GM12878 (cell line): ENCODE measurements around the gene AEBP1. TPM values are rescaled to one million over a fixed set of nuclear protein-coding genes. Genes with fewer than 3 reads are reported as not detected.

Experiments used
- ATAC-seq: fragments of 200-7000 bp; cut with Tn5 transposase; 3 replicates; pipeline ENCODE4 v1.9.1; 2020; ENCODE audit warnings: mild to moderate bottlenecking, moderate library complexity
- BruUV-seq: library from RNA; stranded (reverse); fragments of 400-500 nt; replicated peaks from 2 replicates; lab custom pipeline; 2021; lab: Mats Ljungman, UMichigan
- CTCF ChIA-PET: fragments of 300-600 bp; sonication (Branson Sonifier 250); formaldehyde crosslinking; extraction: SDS; loops from one replicate; lab custom pipeline; 2021; ENCODE audit warnings: inconsistent platforms; lab: Yijun Ruan, JAX
- POLR2A ChIA-PET: fragments of 350-600 bp; formaldehyde crosslinking; extraction: SDS; loops from one replicate; lab custom pipeline; 2021; ENCODE audit warnings: inconsistent platforms; lab: Charles Lee
- RAD21 ChIA-PET: fragments of 300-600 bp; sonication (Branson Sonifier 250); formaldehyde crosslinking; loops from one replicate; lab custom pipeline; 2023; ENCODE audit warnings: antibody characterized with exemption; ENCODE audit not compliant: unreplicated experiment; lab: Charles Lee
- SMC1A ChIA-PET: fragments of 300-600 bp; sonication (Branson Sonifier 250); formaldehyde crosslinking; loops from one replicate; lab custom pipeline; 2023; ENCODE audit not compliant: unreplicated experiment, uncharacterized antibody; lab: Charles Lee
- DNase-seq: peaks from one replicate; pipeline ENCODE4 v3.0.0-alpha.2; 2011; ENCODE audit warnings: low read depth, low spot score
- FAIRE-seq: peaks from 3 replicates; lab custom pipeline; 2011; peaks lifted over from hg19 to GRCh38; lab: Jason Lieb, UNC
- H2AFZ ChIP-seq: 2 replicates; pipeline ENCODE4 v1.6.0; 2011; ENCODE audit warnings: low read depth, low read length, control low read depth; ENCODE audit not compliant: control insufficient read depth
- H3K27ac ChIP-seq: 2 replicates; pipeline ENCODE4 v1.5.1; 2011; ENCODE audit warnings: control low read depth; ENCODE audit not compliant: control insufficient read depth, insufficient read depth
- H3K27me3 ChIP-seq, 2 experiments: replicated peaks in 1 of 2; 2 replicates each; pipeline versions ENCODE4 v1.6.0 to v1.6.1; 2011; ENCODE audit warnings: low read length in 1 of 2; ENCODE audit not compliant: control insufficient read depth in 2 of 2, insufficient read depth in 2 of 2
- H3K36me3 ChIP-seq, 2 experiments: 2 replicates each; pipeline ENCODE4 v1.5.1; 2011; ENCODE audit warnings: low read length in 1 of 2; ENCODE audit not compliant: control insufficient read depth in 2 of 2, insufficient read depth in 2 of 2
- H3K4me1 ChIP-seq: 2 replicates; pipeline ENCODE4 v1.6.1; 2011; ENCODE audit warnings: mild to moderate bottlenecking, low read length, moderate library complexity, mixed read lengths; ENCODE audit not compliant: control insufficient read depth, insufficient read depth
- H3K4me2 ChIP-seq: 2 replicates; pipeline ENCODE4 v1.6.0; 2011; ENCODE audit warnings: control low read depth; ENCODE audit not compliant: control insufficient read depth, insufficient read depth
- H3K4me3 ChIP-seq: fragments of 200-600 bp; sonication (generic); 2 replicates; pipeline ENCODE4 v1.5.1; 2016
- H3K79me2 ChIP-seq: 2 replicates; pipeline ENCODE4 v1.6.0; 2011; ENCODE audit warnings: low read length; ENCODE audit not compliant: control insufficient read depth, insufficient read depth
- H3K9ac ChIP-seq: 2 replicates; pipeline ENCODE4 v1.8.0; 2011; ENCODE audit warnings: low read length, control low read depth, mixed read lengths; ENCODE audit not compliant: control insufficient read depth, insufficient read depth
- H3K9me3 ChIP-seq: replicated peaks from 3 replicates; pipeline ENCODE4 v1.5.1; 2011; ENCODE audit warnings: mild to moderate bottlenecking, low read length; ENCODE audit not compliant: control insufficient read depth, insufficient read depth
- H4K20me1 ChIP-seq: 2 replicates; pipeline ENCODE4 v1.6.0; 2011; ENCODE audit not compliant: control insufficient read depth, insufficient read depth
- CEBPB ChIP-seq, 2 experiments: fragments of 150-350 bp in 1 of 2; IDR thresholded peaks; 2 replicates each; pipeline ENCODE4 v1.6.1; 2012 to 2014; ENCODE audit warnings: low read depth in 2 of 2, low read length in 2 of 2, borderline replicate concordance in 1 of 2, inconsistent platforms in 1 of 2
- EZH2 ChIP-seq: IDR thresholded peaks from 2 replicates; pipeline ENCODE4 v1.6.1; 2012; ENCODE audit warnings: low read depth, mild to moderate bottlenecking, control low read depth, inconsistent platforms, low read length, borderline replicate concordance; ENCODE audit not compliant: control insufficient read depth
- SIN3A ChIP-seq: IDR thresholded peaks from 2 replicates; pipeline ENCODE4 v1.6.1; 2012; ENCODE audit warnings: low read depth, low read length, improper control_type of control experiment
- SPI1 ChIP-seq: IDR thresholded peaks from 2 replicates; pipeline ENCODE4 v1.6.1; 2011; ENCODE audit warnings: low read depth, mild to moderate bottlenecking, low read length, moderate library complexity, borderline replicate concordance; ENCODE audit not compliant: insufficient read depth
- STAT1 ChIP-seq: fragments of 450-650 bp; conservative IDR thresholded peaks from 2 replicates; pipeline ENCODE4 v1.6.1; 2014; ENCODE audit warnings: antibody characterized with exemption, mild to moderate bottlenecking
- ZNF592 ChIP-seq: fragments of 450-650 bp; IDR thresholded peaks from 2 replicates; pipeline ENCODE4 v1.6.1; 2017; ENCODE audit warnings: mild to moderate bottlenecking, moderate library complexity
- WGBS: methylation state at CpG from one replicate; pipeline ENCODE4 v1.1.6; 2016; ENCODE audit warnings: low lambda C conversion rate; ENCODE audit not compliant: insufficient replicate concordance, insufficient coverage; ENCODE audit errors: missing lambda C conversion rate; 5-methylcytosine and 5-hydroxymethylcytosine counted together
- in situ Hi-C: fragments of 300-500 bp; cut with MboI; formaldehyde crosslinking; loops from 9 replicates; pipeline ENCODE4 v1.14.3; 2018; ENCODE audit warnings: mixed read lengths
- intact Hi-C: fragments of 100-400 bp; cut with micrococcal nuclease; formaldehyde crosslinking; loops from one replicate; pipeline ENCODE4 v1.14.2; 2022; ENCODE audit not compliant: unreplicated experiment
- polyA plus RNA-seq, 11 experiments: library from polyadenylated mRNA; depleted of rRNA in 4 of 11; unstranded in 6 of 11; stranded (reverse) in 5 of 11; fragments of >200 nt; fragmentation: Nextera tagmentation in 4 of 11; fragmentation: Illumina TruSeq in 1 of 11; extraction: Ambion mirVana in 4 of 11; extraction: Trizol in 1 of 11; gene quantifications; 1 replicate in 1 of 11; 2 replicates in 10 of 11; pipeline versions ENCODE4 v1.2.1 to v1.2.3, GENCODE V29; 2011 to 2016; ENCODE audit warnings: inconsistent platforms in 2 of 11, missing spikeins in 2 of 11, low read depth in 1 of 11
- total RNA-seq, 4 experiments: library from RNA; depleted of rRNA in 3 of 4; stranded (reverse); fragments of >200 nt in 3 of 4; fragmentation: Illumina TruSeq in 1 of 4; extraction: Trizol in 1 of 4; gene quantifications; 2 replicates each; pipeline versions ENCODE4 v1.2.1 to v1.2.3, GENCODE V29; 2013 to 2021

AEBP1 gene
- total and polyA plus RNA-seq, 10 of the 15 experiments (the other 5 are each of a cell fraction or from before 2014, with no cell fraction given): 0.06 to 0.23 (median 0.11) TPM; not detected in 5

- ChIA-PET SMC1A (no interaction called here), RAD21 (interaction anchor here (0.6 kb wide), 1 partner anchor 89 kb away, joined by 3 read pairs; no protein-coding TSS in a partner anchor), POLR2A (no interaction called here), CTCF (interaction anchor here (1.0 kb wide), 1 partner anchor 17 kb away, joined by 3 read pairs; no protein-coding TSS in a partner anchor)
- intact Hi-C loops (no loop called here), in situ Hi-C loops (no loop called here)
- peaks cover 11 to 15% of the 10 kb centered on the region in 2 experiments for H3K27me3 ChIP-seq
- no peaks in the 10 kb centered on the region for H3K79me2 ChIP-seq
- H3K4me1 ChIP-seq: no peaks in the 10 kb centered on the region
- no peaks in the 10 kb centered on the region for H3K9me3 ChIP-seq
- H3K27ac ChIP-seq: no peak overlapping the region
- peak; percentile 7; the same call in 2 of the 3 replicates for ATAC-seq
- H3K9ac ChIP-seq: no peak overlapping the region
- DNase-seq: no peak
- no TSS peak for BruUV-seq
- FAIRE-seq: no peak
- no peak overlapping the region for H3K4me3 ChIP-seq
- TF ChIP-seq SIN3A: no peak
- 0 out of 2 replicates have a peak, but pooled peaks have one; percentile 40 for TF ChIP-seq EZH2
- no peak overlapping the region for H3K4me2 ChIP-seq
- no peak overlapping the region for H2AFZ ChIP-seq
- no peaks in the 10 kb centered on the region for H4K20me1 ChIP-seq
- WGBS: 17% methylated on average over 22 of the region's 28 CpGs
- no peaks in the 10 kb centered on the region for H3K36me3 ChIP-seq
Observed at GRCh38 chr7:44104860-44105771, 971 bp downstream of the AEBP1 start.

GRCh38 chr7:44105832-44106231 is 1.7 kb downstream of the AEBP1 start:
- H3K27me3 ChIP-seq: peaks cover 11 to 15% of the 10 kb centered on the region in 2 experiments
- intact Hi-C loops: no loop called here
- POLR2A ChIA-PET: interaction anchor here (1.0 kb wide), 1 partner anchor 25 kb away, joined by 5 read pairs; no protein-coding TSS in a partner anchor

More at GRCh38 chr7:44105832-44106231, 1.7 kb downstream of the AEBP1 start:
- ChIA-PET SMC1A (no interaction called here), RAD21 (no interaction called here), CTCF (interaction anchor here (1.0 kb wide), 1 partner anchor 17 kb away, joined by 3 read pairs; no protein-coding TSS in a partner anchor)
- H4K20me1 ChIP-seq: no peaks in the 10 kb centered on the region
- H3K4me3 ChIP-seq: no peak overlapping the region
- H3K27ac ChIP-seq: no peak overlapping the region
- 0% methylated on average over 2 of the region's 2 CpGs for WGBS
- H3K4me1 ChIP-seq: no peaks in the 10 kb centered on the region
- DNase-seq (no peak), ATAC-seq (no peak), FAIRE-seq (no peak)
- no peak overlapping the region for H3K4me2 ChIP-seq
- H3K9me3 ChIP-seq: no peaks in the 10 kb centered on the region
- in situ Hi-C loops: no loop called here
- no peaks in the 10 kb centered on the region for H3K36me3 ChIP-seq
- H3K79me2 ChIP-seq: no peaks in the 10 kb centered on the region
- BruUV-seq: no TSS peak
- H2AFZ ChIP-seq: no peak overlapping the region
- no peak overlapping the region for H3K9ac ChIP-seq
- TF ChIP-seq ZNF592 (no peak), STAT1 (no peak), SPI1 (peak; percentile 36; the same call in 1 of the 2 replicates), CEBPB (IDR thresholded peaks at IDR 0.05; ENCODE audit: borderline replicate concordance in 1 of 2, low read depth in 2 of 2, low read length in 2 of 2) (no peak)
